A549 (cell line): ENCODE data around the gene PPY. TPM values are rescaled to one million over a fixed set of nuclear protein-coding genes. Genes with fewer than 3 reads are reported as not detected.

Experiments
- ATAC-seq, 2 experiments: fragments of 200-7000 bp in 1 of 2; fragments of >200 bp in 1 of 2; cut with Nextera tagmentation in 1 of 2; cut with Tn5 transposase in 1 of 2; 3 replicates each; pipeline versions ENCODE4 v1.8.0 to v1.9.1; 2018 to 2020; ENCODE audit warnings: mild to moderate bottlenecking in 1 of 2, moderate library complexity in 1 of 2
- CTCF ChIA-PET: fragments of 300-600 bp; sonication (Branson Sonifier 250); formaldehyde crosslinking; extraction: SDS; loops from one replicate; lab custom pipeline; 2021; ENCODE audit warnings: antibody characterized with exemption, inconsistent platforms; lab: Yijun Ruan, JAX
- POLR2A ChIA-PET: fragments of 350-600 bp; formaldehyde crosslinking; extraction: SDS; loops from one replicate; lab custom pipeline; 2021; ENCODE audit warnings: antibody characterized with exemption, inconsistent platforms; lab: Yijun Ruan, JAX
- DNase-seq, 2 experiments: peaks; one replicate each; pipeline versions ENCODE4 v3.0.0 to v3.0.0-alpha.2; 2011 to 2016; ENCODE audit warnings: low read depth in 1 of 2, low spot score in 1 of 2
- FAIRE-seq: peaks from 2 replicates; lab custom pipeline; 2011; peaks lifted over from hg19 to GRCh38; lab: Jason Lieb, UNC
- H3K27ac ChIP-seq, 2 experiments: fragments of >200 bp; sonication (Bioruptor Twin); formaldehyde crosslinking; 3 replicates each; pipeline ENCODE4 v1.5.1; 2016 to 2017
- H3K4me1 ChIP-seq: fragments of >200 bp; sonication (Bioruptor Twin); formaldehyde crosslinking; 3 replicates; pipeline ENCODE4 v1.6.1; 2016
- H3K4me2 ChIP-seq: fragments of >200 bp; sonication (Bioruptor Twin); formaldehyde crosslinking; 3 replicates; pipeline ENCODE4 v1.6.1; 2016
- H3K4me3 ChIP-seq: fragments of >200 bp; sonication (Bioruptor Twin); formaldehyde crosslinking; 3 replicates; pipeline ENCODE4 v1.5.1; 2016
- H3K9me3 ChIP-seq: fragments of >200 bp; sonication (Bioruptor Twin); formaldehyde crosslinking; 3 replicates; pipeline ENCODE4 v1.6.1; 2016
- ATOH8 ChIP-seq: fragments of 250-450 bp; sonication (Bioruptor Pico); IDR thresholded peaks from 2 replicates; pipeline ENCODE4 v1.5.0; 2020; ENCODE audit warnings: low read depth, mild to moderate bottlenecking, moderate library complexity
- BCL3 ChIP-seq: fragments of >200 bp; sonication (Bioruptor Twin); formaldehyde crosslinking; IDR thresholded peaks from 3 replicates; pipeline ENCODE4 v1.6.1; 2016
- CBX8 ChIP-seq: fragments of 200-600 bp; sonication (generic); IDR thresholded peaks from 2 replicates; pipeline ENCODE4 v1.6.1; 2016
- CEBPB ChIP-seq, 2 experiments: fragments of >200 bp in 1 of 2; sonication (Bioruptor Twin) in 1 of 2; formaldehyde crosslinking in 1 of 2; IDR thresholded peaks; 2 replicates each; pipeline ENCODE4 v1.6.1; 2012 to 2016
- CTCF ChIP-seq: fragments of >200 bp; sonication (Bioruptor Twin); formaldehyde crosslinking; IDR thresholded peaks from 3 replicates; pipeline ENCODE4 v1.5.1; 2016
- FOSB ChIP-seq: fragments of 250-450 bp; sonication (Bioruptor Pico); IDR thresholded peaks from 2 replicates; pipeline ENCODE4 v1.5.0; 2020; ENCODE audit warnings: mild to moderate bottlenecking, moderate library complexity
- FOXS1 ChIP-seq: fragments of 250-450 bp; sonication (Bioruptor Pico); IDR thresholded peaks from 2 replicates; pipeline ENCODE4 v1.5.0; 2020; ENCODE audit warnings: mild to moderate bottlenecking, moderate library complexity
- HES2 ChIP-seq: fragments of >200 bp; sonication (Bioruptor Twin); formaldehyde crosslinking; IDR thresholded peaks from 2 replicates; pipeline ENCODE4 v1.6.1; 2016
- HEYL ChIP-seq: fragments of 250-450 bp; sonication (Bioruptor Pico); IDR thresholded peaks from 2 replicates; pipeline ENCODE4 v1.8.0; 2021; ENCODE audit warnings: mild to moderate bottlenecking, moderate library complexity
- HOXA7 ChIP-seq: fragments of 250-450 bp; sonication (Bioruptor Pico); IDR thresholded peaks from 2 replicates; pipeline ENCODE4 v1.5.0; 2020; ENCODE audit warnings: mild to moderate bottlenecking, moderate library complexity
- HOXB5 ChIP-seq: fragments of 250-450 bp; sonication (Bioruptor Pico); IDR thresholded peaks from 2 replicates; pipeline ENCODE4 v1.5.0; 2020; ENCODE audit warnings: mild to moderate bottlenecking, moderate library complexity
- JUN ChIP-seq, 2 experiments: fragments of >200 bp; sonication (Bioruptor Twin); formaldehyde crosslinking; IDR thresholded peaks; 2 replicates in 1 of 2; 3 replicates in 1 of 2; pipeline ENCODE4 v1.6.1; 2016 to 2017
- MAX ChIP-seq: IDR thresholded peaks from 2 replicates; pipeline ENCODE4 v1.6.1; 2012
- MAZ ChIP-seq: fragments of 150-350 bp; IDR thresholded peaks from 2 replicates; pipeline ENCODE4 v1.6.1; 2014; ENCODE audit warnings: antibody characterized with exemption, low read depth, low read length, borderline replicate concordance
- NFE2L2 ChIP-seq: fragments of 150-350 bp; conservative IDR thresholded peaks from 2 replicates; pipeline ENCODE4 v1.6.1; 2014; ENCODE audit warnings: low read length
- NR3C1 ChIP-seq: fragments of >200 bp; sonication (Bioruptor Twin); formaldehyde crosslinking; IDR thresholded peaks from 3 replicates; pipeline ENCODE4 v1.6.1; 2017
- PBX3 ChIP-seq: IDR thresholded peaks from 2 replicates; pipeline ENCODE4 v1.6.1; 2012
- POLR2A ChIP-seq: IDR thresholded peaks from 2 replicates; pipeline ENCODE4 v1.6.1; 2012; ENCODE audit warnings: mild to moderate bottlenecking, low read length
- POLR2AphosphoS2 ChIP-seq: conservative IDR thresholded peaks from 2 replicates; pipeline ENCODE4 v1.6.1; 2012; ENCODE audit warnings: low read length, improper control_type of control experiment, inconsistent platforms
- RARB ChIP-seq: fragments of 250-450 bp; sonication (Bioruptor Pico); IDR thresholded peaks from 2 replicates; pipeline ENCODE4 v1.8.0; 2021; ENCODE audit warnings: mild to moderate bottlenecking, moderate library complexity
- RCOR1 ChIP-seq: fragments of 150-350 bp; IDR thresholded peaks from 2 replicates; pipeline ENCODE4 v1.6.1; 2014; ENCODE audit warnings: antibody characterized with exemption, low read length, low read depth
- REST ChIP-seq: fragments of 200-600 bp; sonication (generic); IDR thresholded peaks from 2 replicates; pipeline ENCODE4 v1.6.1; 2016; ENCODE audit warnings: antibody characterized with exemption, mild to moderate bottlenecking, moderate library complexity
- RFX5 ChIP-seq: fragments of 450-650 bp; IDR thresholded peaks from 2 replicates; pipeline ENCODE4 v1.7.1; 2014; ENCODE audit warnings: antibody characterized with exemption, mild to moderate bottlenecking, moderate library complexity
- RNF2 ChIP-seq: fragments of 200-600 bp; sonication (generic); IDR thresholded peaks from 2 replicates; pipeline ENCODE4 v1.6.1; 2016; ENCODE audit warnings: low read depth, mild to moderate bottlenecking, antibody characterized with exemption, moderate library complexity, borderline replicate concordance
- TFCP2L1 ChIP-seq: fragments of 250-450 bp; sonication (Bioruptor Pico); IDR thresholded peaks from 2 replicates; pipeline ENCODE4 v1.5.0; 2021; ENCODE audit warnings: mild to moderate bottlenecking
- TP53 ChIP-seq: fragments of 250-450 bp; sonication (Bioruptor Pico); IDR thresholded peaks from 2 replicates; pipeline ENCODE4 v1.5.0; 2021; ENCODE audit warnings: mild to moderate bottlenecking, moderate library complexity
- USF2 ChIP-seq: fragments of 450-650 bp; IDR thresholded peaks from 2 replicates; pipeline ENCODE4 v1.6.1; 2014; ENCODE audit warnings: antibody characterized with exemption
- ZC3H11A ChIP-seq: fragments of 450-650 bp; IDR thresholded peaks from 2 replicates; pipeline ENCODE4 v1.6.1; 2014; ENCODE audit warnings: antibody characterized with exemption, mild to moderate bottlenecking
- WGBS: methylation state at CpG from one replicate; pipeline ENCODE4 v1.1.6; 2017; ENCODE audit errors: missing lambda C conversion rate; 5-methylcytosine and 5-hydroxymethylcytosine counted together
- polyA plus RNA-seq, 4 experiments: library from polyadenylated mRNA; depleted of rRNA in 3 of 4; stranded (reverse); fragments of >200 nt; fragmentation: RNase III in 1 of 4; extraction: RNeasy Plus Mini Kit Qiagen cat#74134 plus additional on column Dnase treatment in 1 of 4; gene quantifications; 2 replicates in 3 of 4; 3 replicates in 1 of 4; pipeline ENCODE4 v1.2.3, GENCODE V29; 2011 to 2017

PPY gene
- polyA plus RNA-seq, 2 of the 4 experiments (the other 2 are of a cell fraction), result not detected

- H3K9me3 ChIP-seq, result no peaks in the 10 kb centered on the region
- POLR2A ChIA-PET, result no interaction called here
- H3K27ac ChIP-seq, result no peak overlapping the region
- ATAC-seq, result no peak
- TF ChIP-seq MAX (no peak), RCOR1 (no peak), NFE2L2 (no peak), USF2 (no peak), HEYL (CRISPR knock-in tag) (no peak), POLR2A (no peak), CTCF (no peak), RFX5 (no peak), TFCP2L1 (no peak), REST (no peak), BCL3 (no peak), ATOH8 (CRISPR knock-in tag) (no peak), NR3C1 (no peak), CEBPB (IDR thresholded peaks at IDR 0.05) (no peak), MAZ (no peak), FOXS1 (CRISPR knock-in tag) (no peak), FOSB (CRISPR knock-in tag) (no peak), HOXA7 (CRISPR knock-in tag) (no peak), RARB (CRISPR knock-in tag) (no peak), CBX8 (no peak)
- peaks cover 9% of the 10 kb centered on the region; the same call in 2 of the 3 replicates for H3K4me1 ChIP-seq
- no peak for FAIRE-seq
- DNase-seq, result no peak
- no peak overlapping the region for H3K4me2 ChIP-seq
- H3K4me3 ChIP-seq, result no peak overlapping the region
- CTCF ChIA-PET, result interaction anchor here (0.6 to 22.4 kb wide), 9 partner anchors 16 to 130 kb away, joined by 3 to 657 read pairs (median 3); partner anchors contain the start of genes MPP2 and NAGS
- 79% methylated on average over 6 of the region's 6 CpGs for WGBS
Observed at GRCh38 chr17:43938838-43939182, 3.5 kb downstream of the PPY start.

GRCh38 chr17:43936434-43936833 is 5.8 kb downstream of the PPY start:
- FAIRE-seq (no peak), ATAC-seq (no peak), DNase-seq (no peak)
- Histone ChIP-seq H3K4me2 (no peak overlapping the region), H3K9me3 (no peaks in the 10 kb centered on the region), H3K27ac (no peak overlapping the region), H3K4me3 (no peak overlapping the region), H3K4me1 (peaks cover 11% of the 10 kb centered on the region)
- POLR2A ChIA-PET, result no interaction called here
- CTCF ChIA-PET, result interaction anchor here (0.6 to 22.4 kb wide), 10 partner anchors 11 to 82 kb away, joined by 3 to 657 read pairs (median 4); partner anchors contain the start of genes MPP2 and NAGS
- 90% methylated on average over 3 of the region's 3 CpGs for WGBS
- TF ChIP-seq MAZ (no peak), RFX5 (no peak), HOXB5 (CRISPR knock-in tag) (no peak), HES2 (no peak), JUN (IDR thresholded peaks at IDR 0.05) (no peak), ZC3H11A (no peak), CEBPB (IDR thresholded peaks at IDR 0.05) (no peak), USF2 (no peak), RNF2 (no peak), POLR2AphosphoS2 (no peak), TP53 (CRISPR knock-in tag) (no peak), MAX (no peak), PBX3 (no peak)
